NCI-H524 treated with DMSO at 0.1 percent for 48 hours (cell line): ENCODE data around the gene LIPA.

Source experiments
- DNase-seq: peaks from one replicate; lab custom pipeline; 2025; lab: John Stamatoyannopoulos, UW

LIPA gene

DNA sequence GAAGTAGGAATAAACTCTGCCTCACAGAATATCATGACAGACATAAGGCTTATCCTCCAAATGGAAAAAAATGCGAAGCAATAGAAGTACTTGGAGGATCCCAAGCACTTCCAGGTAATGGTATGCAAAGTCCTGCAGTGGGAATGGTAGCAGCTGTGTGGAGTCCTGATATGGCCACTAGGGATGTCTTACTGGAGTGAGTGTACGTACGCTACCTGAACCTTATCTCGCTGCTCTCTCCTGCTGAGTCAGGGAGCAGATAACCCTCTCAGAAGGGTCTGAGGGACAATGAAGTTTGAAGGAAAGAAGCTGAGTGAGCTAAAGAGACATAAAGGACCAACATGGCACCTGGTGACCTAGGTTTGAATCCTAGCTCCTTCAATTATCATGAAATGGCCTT is 86.7 kb downstream of the LIPA start:
- DNase-seq, result no peak

DNA sequence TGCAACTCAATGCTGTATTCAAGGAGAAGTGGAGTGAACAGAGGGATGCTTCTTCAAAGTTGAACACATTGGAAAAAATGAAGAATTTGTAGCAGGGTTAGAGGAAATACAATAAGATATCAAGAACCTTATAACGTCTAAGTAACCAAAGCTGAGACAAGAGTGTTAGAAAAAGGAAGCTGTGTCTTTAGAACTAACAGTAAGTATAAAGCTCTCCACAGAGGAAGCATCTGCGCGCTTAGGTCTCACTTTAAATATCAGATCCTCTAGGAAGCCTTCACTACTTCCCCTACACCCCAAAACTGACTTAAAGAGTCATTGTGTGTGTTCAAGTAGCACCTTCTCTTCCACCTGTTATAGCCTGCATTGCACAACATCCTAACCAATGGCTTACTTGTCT is 87.5 kb downstream of the LIPA start:
- DNase-seq, result no peak
